Activated CD4-positive, alpha-beta T cell treated with anti-CD3 and anti-CD28 coated beads, Interleukin-2, Interleukin-6, amounts not matched to agents 100 ng/mL and 50 ng/mL, durations not matched to agents 16 hours and 8 hours (primary cell): ENCODE results near the gene GNPDA1.

Experiments used
- DNase-seq: peaks from one replicate; pipeline ENCODE4 v3.0.0-alpha.2; 2020

The GNPDA1 gene

DNA sequence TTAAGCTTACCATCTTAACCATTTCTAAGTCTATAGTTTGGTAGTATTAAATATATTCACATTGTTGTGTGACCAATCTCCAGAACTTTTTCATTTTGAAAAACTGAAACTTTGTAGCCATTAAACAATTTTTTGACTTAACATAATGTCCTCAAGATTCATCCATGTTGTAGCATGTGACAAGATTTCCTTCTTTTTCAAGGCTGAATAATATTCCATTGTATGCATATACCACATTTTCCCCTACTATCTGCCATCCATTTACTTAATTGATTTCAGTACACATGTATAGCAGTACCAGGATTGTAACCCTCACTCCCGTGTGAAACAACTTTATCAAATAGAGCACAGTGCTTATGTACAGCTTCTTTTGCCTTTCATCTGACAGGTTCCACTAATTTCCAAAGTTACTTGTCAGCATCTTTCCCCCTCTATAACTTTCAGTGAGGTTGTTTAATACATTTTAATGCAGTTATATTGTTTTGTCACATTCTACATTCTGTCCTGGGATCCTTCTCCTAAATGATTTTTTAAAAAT, 7.4 kb upstream of the GNPDA1 start:
- no peak for DNase-seq

DNA sequence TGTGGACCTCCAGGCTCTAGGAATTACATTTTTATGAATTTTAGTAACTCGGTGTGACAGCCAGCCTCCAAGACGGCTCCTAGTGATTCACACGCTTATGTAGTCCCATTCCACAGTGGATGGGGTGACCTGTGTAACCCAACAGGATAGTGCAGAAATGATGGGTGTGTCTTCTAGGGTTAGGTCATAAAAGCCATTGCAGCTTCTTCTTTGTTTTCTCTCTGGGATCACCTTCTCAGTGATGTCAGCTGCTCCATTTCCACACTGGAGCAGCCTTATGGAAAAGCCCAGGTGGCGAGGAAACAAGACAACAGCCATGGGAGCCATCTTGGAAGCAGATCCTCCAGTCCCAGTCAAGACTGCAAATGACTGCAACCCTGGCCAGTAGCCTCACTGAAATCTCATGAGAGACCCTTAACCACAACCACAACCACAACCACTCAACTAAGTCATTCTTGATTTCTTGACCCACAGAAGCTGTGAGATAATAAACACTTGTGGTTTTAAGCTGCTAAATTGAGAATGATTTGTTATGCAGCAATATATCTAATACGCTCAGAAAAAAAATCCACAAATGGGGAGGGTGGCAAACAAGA, 5.1 kb upstream of the GNPDA1 start:
- DNase-seq, result peak; percentile 84

DNA sequence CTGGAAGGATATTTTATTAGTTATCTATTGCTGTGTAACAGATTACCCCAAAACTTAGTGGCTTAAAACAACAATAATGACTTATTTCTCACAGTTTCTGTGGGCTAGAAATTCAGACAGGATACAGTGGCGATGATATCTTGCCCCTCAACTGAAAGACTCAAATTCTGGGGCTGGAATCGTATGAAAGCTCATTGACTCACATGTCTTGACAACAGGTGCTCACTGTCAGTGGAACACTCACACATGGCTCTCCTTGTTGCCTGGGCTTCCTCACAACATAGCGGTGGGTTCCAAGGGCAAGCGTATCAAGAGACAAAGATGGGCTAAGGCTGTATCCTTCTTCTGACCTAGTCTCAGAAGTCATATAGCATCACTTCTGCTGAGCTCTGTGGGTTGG, 3.7 kb upstream of the GNPDA1 start:
- DNase-seq, result peak; percentile 85

GRCh38 chr5:142015781-142016533, 3.1 kb upstream of the GNPDA1 start:
- DNase-seq, result peak; percentile 85

GRCh38 chr5:142014911-142015584, 2.2 kb upstream of the GNPDA1 start:
- peak; percentile 88 for DNase-seq

DNA sequence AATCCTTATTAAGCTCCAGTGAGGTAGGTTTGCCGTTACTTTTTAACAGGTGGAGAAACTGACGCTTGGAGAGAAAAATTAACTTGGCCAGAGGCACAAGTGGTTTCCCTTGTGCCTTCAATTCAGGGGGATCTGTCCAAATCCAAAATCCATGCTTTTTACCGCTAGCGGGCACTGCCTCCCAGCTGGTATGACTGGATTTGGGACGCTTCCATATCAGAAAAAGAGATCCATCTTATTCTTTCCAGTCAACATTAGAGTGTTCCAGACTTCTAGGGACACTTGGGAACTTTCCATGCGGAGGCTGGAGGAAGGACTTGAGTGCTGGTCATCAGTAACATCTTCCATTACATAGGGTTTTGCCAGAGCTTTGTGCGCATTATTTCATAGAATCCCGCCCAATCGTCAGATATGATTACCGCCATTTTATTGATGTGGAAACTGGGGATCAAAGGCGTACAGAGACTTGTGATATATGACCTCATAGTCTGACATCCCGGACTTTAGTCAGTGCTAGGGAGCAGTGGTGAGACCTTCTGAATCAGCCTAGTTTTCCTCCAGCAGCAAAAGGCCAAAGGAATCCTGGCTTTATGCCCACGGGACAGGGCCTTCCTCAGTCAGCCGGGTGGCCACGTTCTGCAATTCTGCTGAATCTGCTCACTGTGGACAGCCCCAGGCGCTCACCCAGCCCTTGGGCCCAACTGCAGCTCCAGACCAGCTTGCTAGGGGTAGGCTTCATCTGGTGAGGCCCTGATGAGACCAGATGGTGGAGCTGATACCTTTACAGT, 1.1 kb upstream of the GNPDA1 start:
- DNase-seq, result no peak

GRCh38 chr5:142012186-142012785, 541 bp downstream of the GNPDA1 start:
- DNase-seq, result peak; percentile 83

- no peak for DNase-seq
Observed at GRCh38 chr5:142011572-142012185, 1.1 kb downstream of the GNPDA1 start.

- no peak for DNase-seq
Observed at GRCh38 chr5:142009886-142010285, 2.9 kb downstream of the GNPDA1 start.

GRCh38 chr5:142008813-142009212, 4.0 kb downstream of the GNPDA1 start:
- DNase-seq, result no peak

- no peak for DNase-seq
Observed at GRCh38 chr5:142007237-142007544, 5.6 kb downstream of the GNPDA1 start.

DNA sequence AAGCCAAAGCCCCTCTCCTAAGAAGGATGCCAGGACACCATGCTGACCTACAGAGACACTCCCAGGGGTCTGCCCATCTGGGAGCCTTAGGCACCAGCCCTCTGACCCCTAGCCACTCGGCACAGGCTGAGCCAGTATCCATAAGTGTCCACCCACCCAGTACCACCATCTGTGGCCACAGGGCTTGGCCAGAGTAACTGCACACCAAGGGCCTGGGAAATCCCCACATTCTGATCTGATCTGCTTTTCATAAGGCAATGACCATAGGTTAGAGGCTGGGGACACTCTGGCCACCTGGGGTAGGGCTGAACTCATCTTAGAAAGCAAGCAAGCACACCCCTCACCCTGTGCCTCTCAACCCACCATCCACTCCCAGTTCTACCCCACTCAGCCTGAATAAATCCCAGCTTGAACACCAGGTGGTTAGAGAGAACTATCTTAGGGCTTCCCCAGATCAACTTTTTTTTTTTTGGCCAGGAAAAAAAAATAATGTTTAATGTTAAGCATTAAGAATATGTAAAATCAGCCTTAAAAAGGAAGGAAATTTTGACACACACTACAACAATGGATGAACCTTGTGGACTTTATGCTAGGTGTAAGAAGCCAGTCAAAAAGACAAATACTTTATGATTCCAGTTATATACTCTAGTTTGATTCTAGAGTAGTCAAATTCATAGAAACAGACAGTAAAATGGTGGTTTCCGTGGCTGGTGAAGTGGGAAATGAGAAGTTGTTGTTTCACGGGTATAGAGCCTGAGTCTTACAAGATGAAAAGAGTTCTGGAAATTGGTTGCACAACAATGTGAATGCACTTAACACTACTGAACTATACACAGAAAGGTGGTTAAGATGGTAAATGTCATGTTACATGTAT, 6.2 kb downstream of the GNPDA1 start:
- peak; percentile 85 for DNase-seq

GRCh38 chr5:142003266-142003800, 9.5 kb downstream of the GNPDA1 start:
- no peak for DNase-seq

GRCh38 chr5:142000704-142001484, 11.9 kb downstream of the GNPDA1 start:
- no peak for DNase-seq

GRCh38 chr5:142000173-142000572, 12.7 kb downstream of the GNPDA1 start:
- no peak for DNase-seq

DNA sequence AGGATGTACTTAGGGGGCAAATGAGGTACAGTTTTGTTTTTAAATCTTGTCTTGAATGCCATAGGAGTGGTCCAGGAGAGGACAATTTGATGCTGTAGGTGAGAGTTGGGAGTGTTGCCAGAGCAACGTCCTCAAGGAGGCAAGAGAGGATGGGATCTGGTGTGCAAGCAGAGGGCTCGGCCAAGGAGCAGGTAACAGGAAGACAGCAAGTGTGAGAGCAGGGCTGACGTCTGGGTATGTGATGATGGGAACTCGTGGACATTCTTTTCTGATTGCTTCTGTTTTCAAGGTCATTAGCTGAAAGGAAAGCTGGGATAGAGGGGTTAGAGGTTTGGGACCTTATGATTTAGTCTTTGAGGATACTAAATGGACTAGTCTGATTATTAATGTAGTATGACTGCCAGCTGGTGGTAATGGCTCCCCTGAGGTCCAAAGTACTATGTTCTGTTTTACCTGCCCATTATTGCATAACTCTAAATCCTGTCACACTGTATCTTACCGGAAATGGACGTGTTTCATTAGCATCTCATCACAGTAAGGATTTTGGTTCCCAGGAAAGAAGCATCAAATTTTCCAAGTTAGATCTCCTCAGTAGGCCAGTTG, 15.4 kb downstream of the GNPDA1 start:
- DNase-seq, result no peak

GRCh38 chr5:141995656-141996055, 17.2 kb downstream of the GNPDA1 start:
- DNase-seq, result no peak

- no peak for DNase-seq
Observed at GRCh38 chr5:141994511-141995136, 18.2 kb downstream of the GNPDA1 start.

DNA sequence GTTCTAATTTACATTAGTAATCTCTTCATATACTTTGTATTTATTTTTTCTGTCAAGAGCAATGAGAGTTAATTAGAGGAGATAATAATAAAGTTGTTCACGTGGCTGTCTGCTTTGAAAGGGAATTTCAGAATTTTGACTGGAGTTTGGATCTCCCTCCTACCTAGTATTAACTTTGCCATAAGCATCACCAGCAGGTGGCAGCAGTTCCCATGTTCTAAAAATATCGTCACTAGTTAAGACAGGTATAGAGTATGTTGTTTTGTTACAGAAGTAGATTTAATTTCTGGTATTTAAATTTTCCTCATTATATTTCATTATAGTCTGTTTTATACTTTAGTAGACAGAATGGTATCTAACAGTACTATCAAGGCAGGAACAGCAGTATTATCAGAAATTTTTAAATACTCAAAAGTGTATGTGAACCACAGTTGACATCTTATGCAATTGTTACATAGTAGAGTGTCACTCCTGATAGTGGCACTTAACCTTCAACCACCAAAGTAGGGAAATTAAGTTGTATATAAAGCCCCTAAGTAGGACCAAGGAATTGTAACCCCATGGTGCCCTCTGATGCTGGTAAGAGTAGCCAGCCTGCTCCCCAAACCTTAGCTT, 20.4 kb downstream of the GNPDA1 start:
- DNase-seq, result peak; percentile 76
